NCI-H524 (cell line): ENCODE data around the gene ADRA1B.

Source experiments
- DNase-seq, 2 experiments: peaks; one replicate each; lab custom pipeline; 2025; lab: John Stamatoyannopoulos, UW

ADRA1B gene

DNA sequence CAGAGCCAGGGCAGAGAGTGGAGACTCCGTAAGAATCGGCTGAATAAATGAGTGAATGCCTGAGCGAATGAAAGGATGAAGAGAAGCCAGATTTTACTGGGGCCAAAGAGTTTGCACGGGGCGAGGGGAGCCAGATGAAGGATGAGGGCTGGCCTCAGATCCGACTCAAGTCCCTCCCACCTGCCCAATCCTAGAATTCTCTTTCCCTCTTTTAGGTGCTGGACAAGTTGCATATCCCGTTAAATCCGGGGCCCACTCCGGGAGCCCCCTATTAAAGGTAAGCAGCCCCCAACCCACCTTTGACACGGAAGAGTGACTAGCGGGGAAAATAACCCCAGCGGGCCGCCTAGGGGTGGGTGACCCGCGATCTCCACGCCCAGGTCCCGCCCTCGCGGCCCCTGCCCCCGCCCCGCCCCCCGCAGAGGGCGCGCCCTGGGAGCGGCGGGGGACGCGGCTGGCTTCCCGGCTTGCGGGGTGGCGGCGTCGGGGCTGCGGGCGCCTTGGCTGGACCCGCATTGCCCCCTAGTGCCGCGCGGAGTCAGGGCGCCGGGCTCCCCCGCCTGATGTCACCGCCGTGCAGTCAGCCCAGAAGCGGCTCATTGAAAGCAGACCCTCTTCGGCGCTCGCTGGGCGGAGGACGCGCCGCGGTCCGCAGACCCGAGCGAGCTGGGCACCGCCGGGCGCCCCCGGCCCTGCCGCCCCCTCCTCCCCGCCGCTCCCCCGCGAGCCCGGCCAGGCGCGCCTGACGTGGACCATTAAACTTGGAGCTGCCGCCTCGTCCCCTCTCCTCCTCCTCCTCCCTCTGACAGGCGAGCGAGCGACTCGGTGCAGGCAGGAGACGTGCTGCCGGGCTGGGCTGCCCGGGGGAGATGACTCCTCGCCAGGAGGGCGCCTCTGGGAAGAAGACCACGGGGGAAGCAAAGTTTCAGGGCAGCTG, at the start of gene ADRA1B:
Gene ADRA1B (plus strand): TSS at position 579 of the 937 bp plus-strand sequence. CDS start 424 bp downstream, outside the sequence.
- peak; percentile 40 to 63 for DNase-seq

DNA sequence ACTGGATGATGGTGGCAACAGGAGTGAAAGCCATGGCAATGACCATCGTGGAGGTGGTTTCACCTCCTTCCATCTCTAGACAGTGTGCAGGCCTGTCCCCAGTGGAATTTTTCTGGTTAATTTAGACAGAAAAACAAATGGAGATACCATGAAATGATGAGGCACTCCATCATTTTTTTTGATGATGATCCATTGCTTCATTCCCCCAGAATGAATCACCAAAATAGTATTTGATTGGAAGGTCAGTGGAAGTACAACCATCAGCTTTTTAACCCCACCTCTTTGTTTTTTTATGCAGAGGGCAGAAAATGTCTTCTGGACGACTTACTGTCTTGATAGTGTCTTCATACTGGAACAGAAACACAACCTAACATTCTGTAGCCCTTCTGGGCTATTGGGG, 42.6 kb upstream of the ADRA1B start:
- no peak for DNase-seq

DNA sequence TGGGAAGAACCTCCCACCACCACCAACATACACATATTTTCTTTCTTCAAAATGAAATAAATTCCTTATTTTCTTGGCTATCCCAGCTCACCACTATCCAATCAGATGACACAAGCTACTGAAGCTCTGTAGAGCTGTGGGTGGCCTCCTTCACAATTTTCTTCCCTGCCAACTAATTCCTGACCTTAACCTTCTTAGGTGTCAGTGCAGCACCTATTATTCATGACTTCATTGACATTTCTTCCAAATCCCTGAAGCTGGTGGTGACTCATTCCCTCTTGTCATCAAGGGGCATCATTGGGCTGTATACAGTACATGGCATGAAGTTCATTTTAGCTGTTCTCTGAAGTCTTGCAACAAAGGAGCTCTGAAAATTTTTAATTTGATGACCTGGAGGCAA, 42.0 kb upstream of the ADRA1B start:
- no peak for DNase-seq

DNA sequence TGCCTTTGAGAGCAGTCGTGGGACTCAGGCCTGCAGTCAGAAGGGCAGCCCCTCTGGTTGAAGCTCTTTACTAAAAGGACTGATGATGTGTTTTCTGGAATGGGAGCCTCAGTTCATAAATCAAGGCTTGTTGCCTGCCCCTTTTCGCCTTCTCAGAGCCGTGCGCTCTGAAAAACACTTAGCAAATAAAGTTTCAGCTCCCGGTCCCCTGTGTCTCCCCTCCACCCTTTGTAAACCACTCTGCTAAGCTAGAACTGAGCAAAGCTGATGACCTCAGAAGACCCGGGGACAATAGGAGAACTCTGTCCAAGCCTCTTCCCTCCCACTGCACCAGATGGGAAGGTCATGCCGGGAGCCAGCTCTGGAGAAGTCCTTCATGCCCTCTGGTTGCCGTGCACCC, 39.3 kb upstream of the ADRA1B start:
- DNase-seq = no peak

DNA sequence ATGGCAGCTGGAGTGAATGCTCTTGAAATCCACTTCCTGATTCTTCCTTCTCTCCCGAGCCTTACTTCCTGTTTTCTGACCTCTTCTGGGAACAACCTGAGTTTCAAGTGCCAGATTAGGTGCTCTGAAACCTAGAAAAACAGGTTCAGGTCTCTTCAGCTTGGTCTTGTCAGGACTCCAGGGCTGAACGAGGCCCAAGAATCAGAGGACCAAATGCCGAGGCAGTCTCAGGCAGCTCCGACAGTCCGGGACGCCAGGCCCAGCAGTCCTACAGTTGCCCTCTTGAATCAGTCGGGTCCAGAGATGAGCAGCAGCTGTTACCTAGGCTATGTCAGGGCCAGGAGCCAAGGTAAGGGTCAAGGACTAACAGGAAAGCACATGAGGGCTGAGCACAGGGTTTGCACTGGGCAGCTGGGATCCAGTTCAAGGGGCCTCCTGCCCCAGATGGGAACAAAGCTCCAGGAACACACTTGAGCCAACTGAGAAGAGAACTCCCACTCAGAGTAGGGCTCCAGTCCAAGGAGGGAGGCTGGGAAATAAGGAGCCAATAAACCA, 38.3 kb upstream of the ADRA1B start:
- DNase-seq = peak in 1 of 2 experiments; percentile 39

DNA sequence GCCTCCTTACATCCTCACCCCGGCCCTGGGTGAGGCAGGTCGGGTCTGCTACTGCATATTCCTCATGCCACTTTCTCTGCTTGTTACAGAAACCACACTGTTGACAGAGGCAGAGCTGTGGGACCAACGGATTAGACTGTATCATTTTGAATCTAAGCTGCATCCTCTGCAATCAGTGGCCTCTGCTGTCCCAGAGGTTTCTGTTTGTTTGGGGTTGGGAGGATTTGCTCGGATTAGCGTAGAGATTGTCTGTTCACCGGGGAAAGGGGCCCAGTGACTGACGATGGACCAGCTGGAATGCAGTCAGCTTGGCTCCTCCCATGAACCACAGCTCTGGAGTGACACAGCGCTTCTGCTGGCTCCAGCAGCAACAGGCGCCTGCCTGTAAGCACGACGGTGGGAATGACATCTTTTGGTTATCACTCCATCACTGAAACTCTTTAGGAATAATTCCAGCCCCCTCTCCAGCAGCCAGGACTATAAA, 37.3 kb upstream of the ADRA1B start:
- peak; percentile 79 to 92 for DNase-seq

DNA sequence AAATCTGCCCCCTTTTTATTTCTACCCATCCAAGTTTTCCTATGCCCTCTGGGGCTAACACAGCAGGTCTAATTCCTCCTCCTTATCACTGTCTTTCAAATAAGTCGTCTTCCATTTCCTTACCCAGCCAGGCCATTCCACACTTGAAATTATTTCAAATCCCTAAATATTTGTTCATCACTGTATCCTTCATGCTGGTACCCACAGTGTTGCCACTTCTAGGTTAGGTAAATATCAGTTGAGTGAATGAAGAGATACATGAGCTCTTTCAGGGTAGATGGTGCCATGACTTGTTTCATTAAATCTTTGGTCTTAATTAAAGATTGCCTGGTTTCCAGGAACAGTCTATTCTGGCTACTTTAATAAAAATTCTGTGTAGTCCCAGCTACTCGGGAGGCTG, 35.6 kb upstream of the ADRA1B start:
- DNase-seq = no peak

DNA sequence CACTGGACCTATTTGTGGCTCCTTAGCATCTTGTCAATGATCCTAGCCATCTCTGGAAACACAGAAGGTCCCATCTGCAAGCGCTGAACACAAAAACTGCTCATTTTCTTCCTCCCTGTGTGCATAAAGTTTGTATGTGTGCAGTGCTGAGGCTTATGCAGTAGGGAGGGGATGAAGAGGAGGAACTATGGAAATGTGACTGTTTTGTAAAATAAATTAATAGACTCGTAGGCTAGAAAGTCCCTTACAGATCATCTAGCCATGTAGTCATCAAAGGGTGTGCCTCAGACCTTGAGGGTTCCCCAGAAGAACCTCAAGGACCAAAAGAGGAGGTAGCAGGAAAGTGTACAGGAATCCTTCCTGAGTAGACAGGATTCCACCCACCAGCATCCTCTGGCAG, 34.3 kb upstream of the ADRA1B start:
- DNase-seq = no peak

DNA sequence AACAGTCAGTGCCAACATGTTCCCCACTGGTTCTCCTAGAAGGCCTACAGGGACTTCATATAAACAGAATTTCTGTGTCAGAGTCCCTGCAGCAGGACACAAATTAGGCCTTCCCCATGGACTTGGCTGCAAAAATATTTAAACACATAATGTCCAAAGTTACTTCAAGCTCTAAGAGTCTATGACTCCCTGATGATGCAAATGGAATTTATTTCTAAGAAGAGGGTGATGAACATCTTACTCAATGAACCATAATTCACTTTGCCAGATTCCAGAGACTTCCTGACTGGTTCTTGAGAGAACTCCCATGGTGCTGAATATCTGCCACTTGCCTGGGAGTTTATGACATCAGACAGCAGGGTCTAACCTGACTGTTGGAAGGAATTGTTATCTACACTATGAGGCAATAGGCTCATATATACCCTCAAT, 32.7 kb upstream of the ADRA1B start:
- no peak for DNase-seq

DNA sequence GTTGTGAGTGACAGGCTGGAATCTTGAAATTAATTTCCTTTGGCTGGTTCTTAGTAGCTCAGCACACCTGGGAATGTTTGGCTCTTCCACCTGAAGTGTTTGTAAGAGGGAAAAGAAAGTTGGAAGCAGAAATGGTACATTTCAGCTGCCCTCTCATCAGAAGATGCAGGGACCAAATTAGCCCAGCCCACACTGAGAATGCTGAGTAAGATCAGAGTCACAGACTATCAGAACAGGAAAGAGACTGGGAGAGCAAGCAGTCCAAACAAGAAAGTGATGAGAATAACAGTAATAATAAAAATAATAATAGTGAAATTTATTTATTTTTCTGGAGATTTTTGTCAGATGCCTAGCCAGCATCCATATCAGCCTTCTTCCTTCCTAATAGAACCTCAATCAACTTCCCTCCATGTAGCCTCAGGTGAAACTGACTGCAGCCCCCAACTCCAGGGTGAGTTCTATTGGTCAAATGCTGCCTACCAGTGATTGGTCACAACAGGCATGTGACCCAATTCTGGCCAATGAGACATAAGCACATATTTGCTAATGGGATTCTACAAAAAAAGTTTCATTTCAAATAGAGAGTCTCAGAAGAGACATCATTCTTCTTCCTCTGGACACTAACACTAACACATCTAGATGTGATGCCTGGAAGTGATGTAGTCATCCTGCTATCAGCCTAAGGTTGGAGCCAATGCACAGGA, 31.2 kb upstream of the ADRA1B start:
- DNase-seq = no peak

DNA sequence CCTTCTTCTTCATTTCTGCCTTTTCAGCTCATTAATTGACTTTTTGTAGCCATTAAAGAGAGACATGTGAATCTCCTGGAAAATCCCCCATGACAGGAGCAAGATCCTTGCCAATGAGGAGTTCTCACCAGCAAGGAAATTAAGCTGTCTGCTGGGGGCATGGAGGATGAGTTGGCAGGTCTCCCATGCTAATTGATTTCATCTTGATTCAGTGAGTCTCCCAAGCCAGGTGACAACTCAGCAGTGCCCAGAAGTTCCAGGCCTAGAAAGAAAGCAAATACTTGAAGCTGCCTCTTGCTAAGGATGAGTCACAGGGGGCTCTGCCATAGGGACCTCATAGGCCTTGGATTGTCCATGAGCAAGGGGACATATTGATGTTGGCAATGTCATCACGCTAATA, 30.0 kb upstream of the ADRA1B start:
- DNase-seq = no peak

DNA sequence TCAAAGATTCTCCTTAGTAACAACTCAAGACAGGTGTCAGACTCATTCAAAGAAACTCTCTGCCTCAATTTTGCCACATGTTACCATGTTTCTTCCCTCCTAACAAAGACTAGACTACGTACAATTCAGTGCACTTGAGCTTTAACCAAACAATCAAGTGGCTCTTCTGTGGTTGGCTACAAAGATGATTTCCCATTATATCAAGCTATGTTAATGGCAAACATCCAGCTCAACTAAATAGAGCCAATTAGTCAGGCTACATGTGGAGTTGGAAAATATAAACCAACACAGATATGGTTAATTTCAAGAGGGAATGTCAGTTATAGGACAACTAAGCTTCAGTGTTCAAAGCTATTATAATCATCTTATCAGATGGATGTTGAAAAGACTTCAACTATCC, 29.2 kb upstream of the ADRA1B start:
- DNase-seq = no peak

DNA sequence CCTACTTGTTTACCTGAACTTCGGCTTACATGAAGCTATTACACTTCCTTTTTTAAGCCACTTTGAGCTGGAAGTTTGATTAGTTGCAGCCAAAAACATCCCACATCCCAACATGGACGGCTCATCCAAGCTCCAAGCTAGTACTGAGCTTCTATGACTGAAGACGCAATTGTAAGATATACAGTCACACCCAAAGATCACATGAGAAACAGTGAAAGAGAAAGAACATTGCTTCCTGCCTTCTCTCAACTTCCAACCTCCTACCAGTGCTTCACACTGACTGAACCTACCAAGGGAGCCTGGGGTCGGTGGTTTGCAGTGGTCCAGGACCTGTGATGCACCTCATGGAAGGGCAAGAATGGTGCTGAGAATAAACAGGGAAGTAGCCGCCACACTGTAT, 27.4 kb upstream of the ADRA1B start:
- DNase-seq = no peak

DNA sequence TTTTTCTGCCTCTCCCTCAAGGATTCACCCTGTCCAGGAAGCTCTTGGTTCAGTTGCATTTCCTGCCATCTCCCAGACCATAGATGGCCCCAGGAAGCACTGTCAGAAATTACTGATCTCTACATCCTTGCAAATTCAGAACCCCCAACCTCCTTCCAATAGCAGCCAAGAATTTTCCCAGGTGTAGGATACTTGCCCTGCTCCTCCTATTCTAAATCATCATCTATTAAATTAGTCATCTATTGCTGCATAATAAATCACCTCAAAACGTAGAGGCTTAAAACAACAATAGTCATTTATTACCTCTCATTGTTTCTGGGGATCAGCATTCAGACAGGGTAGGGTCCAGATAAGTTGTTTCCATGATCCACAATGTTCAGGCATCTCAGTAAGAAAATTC, 26.1 kb upstream of the ADRA1B start:
- no peak for DNase-seq

DNA sequence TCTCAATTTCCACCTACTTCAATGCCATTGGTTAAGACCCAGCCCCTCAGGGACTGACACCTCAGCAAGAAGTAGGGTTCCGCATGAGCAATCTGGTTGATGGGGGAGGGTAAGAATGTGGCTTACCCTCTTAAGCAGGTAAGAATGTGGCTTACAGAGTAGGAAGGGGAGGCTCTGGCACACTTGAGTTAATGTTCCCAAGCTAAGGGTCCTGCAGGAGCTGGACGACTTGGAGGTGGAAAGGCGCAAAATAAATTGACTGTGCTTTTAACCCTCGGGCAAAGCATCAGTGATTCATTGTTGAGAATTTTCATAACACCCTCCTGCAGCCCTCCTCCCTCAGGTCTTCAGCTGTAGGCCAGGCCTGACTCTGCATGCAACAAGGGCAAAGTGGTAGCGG, 24.9 kb upstream of the ADRA1B start:
- peak in 1 of 2 experiments; percentile 6 for DNase-seq

DNA sequence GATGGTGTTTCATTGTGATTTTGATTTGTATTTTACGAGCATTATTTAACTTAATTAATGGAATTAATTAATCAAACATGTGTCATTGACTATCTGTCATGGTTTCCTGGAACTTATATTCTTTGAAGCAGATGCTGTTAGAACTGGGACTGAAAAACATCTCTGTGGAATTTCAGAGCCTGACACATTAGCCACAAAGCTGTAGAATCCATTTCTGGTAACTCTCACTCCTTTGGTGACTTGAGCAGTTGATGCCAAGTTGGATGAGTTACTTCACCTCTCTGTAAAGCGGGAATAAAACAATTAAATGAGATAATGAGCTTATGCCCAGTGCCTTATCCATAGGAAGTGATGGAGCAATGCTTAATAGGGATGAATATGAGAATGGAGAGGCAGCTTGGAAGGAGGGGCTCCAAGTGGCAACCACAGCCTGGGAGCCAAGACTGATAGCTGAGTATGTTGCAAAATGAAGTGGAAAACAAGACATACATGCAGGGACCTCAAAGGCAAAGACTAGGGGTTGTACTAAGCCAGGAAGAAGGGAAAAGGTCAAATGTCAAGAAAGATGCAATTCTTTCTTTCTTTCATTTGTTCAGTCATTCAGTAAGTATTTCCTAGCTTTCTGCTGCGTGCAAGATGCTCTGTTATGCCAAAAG, 23.1 kb upstream of the ADRA1B start:
- DNase-seq = no peak

DNA sequence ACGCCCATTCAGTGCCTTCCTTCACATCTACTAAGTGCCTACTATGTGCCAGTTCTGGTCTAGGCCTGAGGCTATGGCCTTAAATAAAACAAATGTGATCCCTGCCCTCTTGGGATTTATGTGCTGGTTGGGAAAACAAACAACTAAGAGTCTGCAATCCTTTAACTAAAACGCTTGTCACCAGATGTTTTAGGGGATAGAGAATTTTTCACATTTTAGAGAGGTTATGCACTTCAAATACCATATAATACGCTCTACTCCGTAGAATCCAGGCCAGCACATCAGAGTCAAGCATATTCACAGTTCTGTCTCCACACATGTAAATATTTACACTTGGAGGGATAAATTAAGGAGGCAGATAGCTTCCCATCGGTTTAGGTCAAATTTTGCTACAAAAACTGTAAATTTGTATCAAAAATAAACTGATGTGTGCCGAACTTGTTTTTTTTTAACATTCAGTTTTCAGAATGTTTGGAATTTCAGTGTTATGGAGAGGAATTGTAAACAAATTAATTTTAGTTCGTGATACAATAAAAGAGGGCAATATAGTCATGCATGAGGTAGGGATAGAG, 22.0 kb upstream of the ADRA1B start:
- DNase-seq = no peak

DNA sequence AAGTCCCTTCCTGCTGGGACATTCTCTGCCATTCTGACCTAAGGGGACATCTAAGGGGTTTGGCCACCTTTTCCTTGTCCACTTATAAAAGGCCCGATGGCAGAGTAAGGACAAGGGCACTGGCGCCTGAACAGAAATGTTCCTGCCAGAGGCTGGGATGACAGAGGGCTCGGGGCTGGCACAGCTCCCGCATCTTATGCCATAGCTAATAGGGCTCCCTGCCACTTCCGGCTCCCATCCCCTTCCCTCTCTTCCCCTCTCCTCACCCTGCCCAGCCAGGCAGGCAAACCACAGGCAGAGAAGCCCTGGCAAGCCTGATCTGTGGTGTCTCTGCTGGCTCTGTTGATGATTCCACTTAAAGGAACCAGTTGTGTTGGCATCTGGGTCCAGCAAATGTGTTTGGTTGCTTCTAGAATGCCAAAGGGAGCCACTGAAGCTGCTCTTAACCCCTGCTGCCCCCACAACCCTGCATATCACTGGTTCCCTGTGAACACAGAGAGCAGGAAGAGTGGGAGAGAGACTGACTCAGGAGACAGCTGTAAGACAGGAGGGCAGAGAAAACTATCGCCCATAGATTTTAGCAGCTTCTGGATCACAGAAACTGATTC, 18.4 kb upstream of the ADRA1B start:
- DNase-seq = no peak

DNA sequence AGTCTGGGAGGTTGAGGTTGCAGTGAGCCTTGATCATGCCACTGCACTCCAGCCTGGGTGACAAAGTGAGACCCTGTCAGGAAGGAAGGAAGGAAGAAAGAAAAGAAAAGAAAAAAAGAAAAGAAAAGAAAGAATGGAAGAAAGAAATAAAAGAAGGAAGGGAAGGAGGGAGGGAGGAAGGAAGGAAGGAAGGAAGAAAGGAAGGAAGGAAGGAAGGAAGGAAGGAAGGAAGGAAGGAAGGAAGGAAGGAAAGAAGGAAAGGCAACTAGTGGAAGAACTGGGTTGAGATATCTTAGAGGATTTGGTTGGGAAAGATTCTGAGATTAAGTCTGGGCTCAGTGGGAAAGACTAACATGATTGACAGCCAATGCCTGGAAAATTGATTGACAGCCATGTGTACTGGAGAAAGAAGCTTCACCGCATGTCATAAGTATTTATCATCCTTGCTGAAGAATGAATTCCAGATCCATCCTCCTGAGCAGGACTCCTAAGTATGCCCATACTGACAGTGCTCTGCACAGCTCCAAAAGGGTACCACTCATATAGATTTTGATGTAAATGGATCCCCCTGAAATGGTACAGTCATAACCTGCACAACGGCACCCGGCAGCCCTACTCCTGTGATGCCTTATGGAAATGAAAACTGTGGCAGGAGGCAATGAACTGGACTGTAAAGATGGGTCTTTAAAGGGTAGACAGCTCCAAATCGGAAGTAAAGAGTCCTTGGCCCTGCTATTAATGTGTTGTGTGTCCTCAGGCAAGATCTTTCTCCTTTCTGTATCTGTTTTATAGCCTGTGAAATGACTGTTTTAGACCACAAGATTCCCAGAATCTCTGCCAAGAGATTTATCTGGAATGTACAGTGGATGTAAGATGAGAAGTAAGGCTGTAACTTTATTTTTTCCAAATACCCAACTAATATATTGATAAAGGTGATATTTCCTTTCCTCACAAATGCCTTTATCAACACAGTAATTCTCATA, 16.9 kb upstream of the ADRA1B start:
- no peak for DNase-seq

DNA sequence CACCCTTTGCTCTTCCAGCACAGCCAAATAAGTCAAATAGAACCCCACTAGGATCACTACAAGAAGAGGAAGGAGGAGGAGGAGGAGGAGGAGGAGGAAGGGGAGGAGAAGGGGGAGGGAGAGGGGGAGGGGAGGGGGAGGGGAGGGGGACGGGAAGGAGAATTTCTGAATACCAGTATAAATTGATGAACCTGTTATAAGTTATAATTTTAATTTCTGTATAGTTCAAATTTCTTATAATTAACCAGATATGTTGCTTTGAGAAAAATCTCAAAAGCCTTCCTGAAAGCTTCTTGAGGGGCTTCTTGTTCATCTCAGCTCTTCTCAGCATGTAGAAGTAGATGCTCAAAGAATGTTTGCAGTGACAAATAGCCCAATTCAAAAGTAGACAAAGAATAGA, 15.0 kb upstream of the ADRA1B start:
- no peak for DNase-seq
